Activated CD4-positive, alpha-beta T cell treated with anti-CD3 and anti-CD28 coated beads for 4 hours (primary cell): ENCODE measurements around the gene AKIRIN2.
"Not testable (repeated sequence)": the region's sequence is repeated elsewhere in the genome, so short reads cannot be mapped to it uniquely, and the experiment has no call there.

Experiments used
- DNase-seq, 2 donors: peaks; one replicate each; pipeline ENCODE4 v3.0.0-alpha.2; 2020

AKIRIN2 gene

GRCh38 chr6:87716928-87717614 is 15.0 kb upstream of the AKIRIN2 start:
- no peak for DNase-seq

- DNase-seq, result no peak
Observed at GRCh38 chr6:87714093-87714842, 12.2 kb upstream of the AKIRIN2 start.

GRCh38 chr6:87712713-87713112 is 10.7 kb upstream of the AKIRIN2 start:
- not testable (repeated sequence) for DNase-seq

GRCh38 chr6:87710090-87710489 is 8.1 kb upstream of the AKIRIN2 start:
- DNase-seq, result no peak

- not testable (repeated sequence) for DNase-seq
Observed at GRCh38 chr6:87708581-87709427, 6.8 kb upstream of the AKIRIN2 start.

- no peak for DNase-seq
Observed at GRCh38 chr6:87706187-87706966, 4.3 kb upstream of the AKIRIN2 start.

GRCh38 chr6:87705070-87705691 is 3.1 kb upstream of the AKIRIN2 start:
- DNase-seq, result no peak

GRCh38 chr6:87703039-87703438 is 1.0 kb upstream of the AKIRIN2 start:
- DNase-seq, result not testable (repeated sequence)

GRCh38 chr6:87702589-87702945 is 534 bp upstream of the AKIRIN2 start:
- no peak for DNase-seq

- DNase-seq, result peak in 1 of 2 donors; percentile 9
Observed at GRCh38 chr6:87701344-87701675, 723 bp downstream of the AKIRIN2 start.

GRCh38 chr6:87700397-87701343 is 1.4 kb downstream of the AKIRIN2 start:
- DNase-seq, result peak; percentile 38 to 40

GRCh38 chr6:87699576-87699975 is 2.5 kb downstream of the AKIRIN2 start:
- DNase-seq, result no peak

- no peak for DNase-seq
Observed at GRCh38 chr6:87698547-87699006, 3.5 kb downstream of the AKIRIN2 start.

- no peak for DNase-seq
Observed at GRCh38 chr6:87697581-87698546, 4.2 kb downstream of the AKIRIN2 start.

- DNase-seq, result not testable (repeated sequence)
Observed at GRCh38 chr6:87696817-87697216, 5.2 kb downstream of the AKIRIN2 start.

GRCh38 chr6:87692086-87692485 is 9.9 kb downstream of the AKIRIN2 start:
- DNase-seq, result no peak

GRCh38 chr6:87690441-87690840 is 11.6 kb downstream of the AKIRIN2 start:
- DNase-seq, result no peak

- DNase-seq, result not testable (repeated sequence)
Observed at GRCh38 chr6:87687893-87688292, 14.1 kb downstream of the AKIRIN2 start.

GRCh38 chr6:87687296-87687695 is 14.7 kb downstream of the AKIRIN2 start:
- DNase-seq, result no peak
